Posterior vena cava (tissue), 2 donors: ENCODE data around the gene PCDHA3. TPM values are rescaled to one million over a fixed set of nuclear protein-coding genes. Genes with fewer than 3 reads are reported as not detected.
A peak's percentile ranks its signal among the peaks of the same experiment; 100 is the strongest.
"Not testable (repeated sequence)": the region's sequence is repeated elsewhere in the genome, so short reads cannot be mapped to it uniquely, and the experiment has no call there.

Experiments
- DNase-seq: peaks from one replicate; pipeline ENCODE4 v3.0.0-alpha.2; 2020; ENCODE audit warnings: low spot score
- intact Hi-C, 2 donors: fragments of 100-400 bp; cut with DNase I; formaldehyde crosslinking; loops; one replicate each; pipeline versions ENCODE4 v1.14.1 to v1.14.2; 2022 to 2023
- total RNA-seq, 2 donors: library from RNA; stranded (reverse); fragmentation: NEBNext Ultra II Directional; extraction: Animal tissue kit (Norgen Biotek cat#: 25700); gene quantifications; one replicate each; pipeline ENCODE4 v1.2.1, GENCODE V29; 2021
- donor health status: DM: yes; HTN: yes; CAD: no.
- donor health status: DM: yes; HTN: yes; CAD: no.

Gene PCDHA3
- total RNA-seq, 2 donors from 2014 or later, result 0.19 to 0.23 TPM

DNA sequence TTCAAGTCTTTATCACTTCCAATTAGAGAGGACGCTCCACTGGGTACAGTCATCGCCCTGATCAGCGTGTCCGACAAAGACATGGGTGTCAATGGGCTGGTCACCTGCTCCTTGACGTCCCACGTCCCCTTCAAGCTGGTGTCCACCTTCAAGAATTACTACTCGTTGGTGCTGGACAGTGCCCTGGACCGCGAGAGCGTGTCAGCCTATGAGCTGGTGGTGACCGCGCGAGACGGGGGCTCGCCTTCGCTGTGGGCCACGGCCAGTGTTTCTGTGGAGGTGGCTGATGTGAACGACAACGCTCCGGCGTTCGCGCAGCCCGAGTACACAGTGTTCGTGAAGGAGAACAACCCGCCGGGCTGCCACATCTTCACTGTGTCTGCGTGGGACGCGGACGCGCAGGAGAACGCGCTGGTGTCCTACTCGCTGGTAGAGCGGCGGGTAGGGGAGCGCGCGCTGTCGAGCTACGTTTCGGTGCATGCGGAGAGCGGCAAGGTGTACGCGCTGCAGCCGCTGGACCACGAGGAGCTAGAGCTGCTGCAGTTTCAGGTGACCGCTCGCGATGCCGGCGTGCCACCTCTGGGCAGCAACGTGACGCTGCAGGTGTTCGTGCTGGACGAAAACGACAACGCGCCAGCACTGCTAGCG, 7.5 kb downstream of the PCDHA3 start:
- intact Hi-C loops, DNase-seq: not testable (repeated sequence)

GRCh38 chr5:140808889-140809291, 8.0 kb downstream of the PCDHA3 start:
- intact Hi-C loops, result no loop called here

GRCh38 chr5:140821375-140822280, 20.8 kb downstream of the PCDHA3 start, which contains the start of gene PCDHA5:
Gene PCDHA5, plus strand, starts transcription at chr5:140821613.
- intact Hi-C loops, result no loop called here
- DNase-seq, result peak; percentile 77

More at GRCh38 chr5:140808889-140809291, 8.0 kb downstream of the PCDHA3 start:
- peak; percentile 82 for DNase-seq

GRCh38 chr5:140822281-140822629, 21.4 kb downstream of the PCDHA3 start:
- intact Hi-C loops, result no loop called here
- no peak for DNase-seq

- intact Hi-C loops, DNase-seq: not testable (repeated sequence)
These were observed 22.1 kb downstream of the PCDHA3 start for GRCh38 chr5:140822969-140823368.

DNA sequence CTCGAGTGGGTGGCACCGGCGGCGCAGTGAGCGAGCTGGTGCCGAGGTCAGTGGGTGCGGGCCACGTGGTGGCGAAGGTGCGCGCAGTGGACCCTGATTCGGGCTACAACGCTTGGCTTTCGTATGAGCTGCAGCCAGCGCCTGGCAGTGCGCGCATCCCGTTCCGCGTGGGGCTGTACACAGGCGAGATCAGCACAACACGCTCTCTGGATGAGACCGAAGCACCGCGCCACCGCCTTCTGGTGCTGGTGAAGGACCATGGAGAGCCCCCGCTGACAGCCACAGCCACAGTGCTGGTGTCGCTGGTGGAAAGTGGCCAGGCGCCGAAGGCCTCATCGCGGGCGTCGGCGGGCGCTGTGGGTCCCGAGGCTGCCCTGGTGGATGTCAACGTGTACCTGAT, 22.6 kb downstream of the PCDHA3 start:
- intact Hi-C loops, result no loop called here
- peak; percentile 62 for DNase-seq

DNA sequence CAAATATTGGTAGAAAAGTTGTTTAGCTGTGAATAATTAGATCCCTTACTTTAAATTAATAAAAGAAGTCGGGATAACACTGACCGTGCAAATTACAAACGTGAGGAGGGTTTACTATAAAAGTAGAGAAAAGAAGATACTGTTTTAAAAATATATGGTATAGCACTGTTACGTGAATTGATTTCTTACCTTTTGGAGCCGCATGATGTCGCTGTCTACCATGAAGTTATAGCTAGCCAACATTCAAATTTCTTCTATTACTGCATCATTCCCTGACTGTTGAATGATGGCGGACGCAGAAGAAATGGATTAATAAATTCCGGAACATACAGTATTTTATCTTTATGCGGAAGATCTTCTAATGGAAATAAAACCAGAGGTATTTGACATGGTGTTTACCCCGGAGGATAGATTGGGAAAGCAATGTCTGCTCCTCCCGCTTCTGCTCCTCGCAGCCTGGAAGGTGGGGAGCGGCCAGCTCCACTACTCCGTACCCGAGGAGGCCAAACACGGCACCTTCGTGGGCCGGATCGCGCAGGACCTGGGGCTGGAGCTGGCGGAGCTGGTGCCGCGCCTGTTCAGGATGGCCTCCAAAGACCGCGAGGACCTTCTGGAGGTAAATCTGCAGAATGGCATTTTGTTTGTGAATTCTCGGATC, 27.0 kb downstream of the PCDHA3 start, which contains the start of gene PCDHA6:
Gene PCDHA6, plus strand, starts transcription at position 257 of the 658 bp plus-strand sequence. Its CDS starts 132 bp downstream, at position 389.
- DNase-seq, result no peak
- intact Hi-C loops, result no loop called here

DNA sequence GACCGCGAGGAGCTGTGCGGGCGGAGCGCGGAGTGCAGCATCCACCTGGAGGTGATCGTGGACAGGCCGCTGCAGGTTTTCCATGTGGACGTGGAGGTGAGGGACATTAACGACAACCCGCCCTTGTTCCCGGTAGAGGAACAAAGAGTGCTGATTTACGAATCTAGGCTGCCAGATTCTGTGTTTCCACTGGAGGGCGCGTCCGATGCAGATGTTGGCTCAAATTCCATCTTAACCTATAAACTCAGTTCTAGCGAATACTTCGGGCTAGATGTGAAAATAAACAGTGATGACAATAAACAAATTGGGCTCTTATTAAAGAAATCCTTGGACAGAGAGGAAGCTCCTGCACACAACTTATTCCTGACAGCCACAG, 27.5 kb downstream of the PCDHA3 start:
- DNase-seq, result no peak
- intact Hi-C loops, result no loop called here

- intact Hi-C loops, DNase-seq: not testable (repeated sequence)
These were observed 28.9 kb downstream of the PCDHA3 start for GRCh38 chr5:140829511-140830501.

DNA sequence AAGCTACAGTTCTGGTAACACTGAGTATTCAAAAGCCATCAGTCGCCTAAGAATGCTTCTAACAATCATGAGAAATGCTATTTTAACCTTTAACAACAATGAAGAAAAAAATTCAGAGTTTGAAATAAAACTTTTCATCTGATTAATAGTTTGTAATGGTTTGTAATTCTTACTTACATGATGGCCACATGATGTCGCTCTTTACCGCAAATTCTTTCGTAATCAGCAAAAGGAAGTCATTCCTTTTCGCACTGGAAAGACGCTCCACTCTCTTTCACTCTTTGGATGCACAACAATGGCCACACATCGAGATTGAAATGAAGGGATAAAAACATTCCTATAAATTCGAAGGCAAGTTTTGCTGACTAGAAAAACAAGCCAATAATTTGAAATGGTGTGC, 33.1 kb downstream of the PCDHA3 start, which contains the start of gene PCDHA7:
Gene PCDHA7, plus strand, starts transcription at position 277 of the 400 bp plus-strand sequence. Its CDS starts 115 bp downstream, at position 392.
- DNase-seq, result no peak
- intact Hi-C loops, result no loop called here

DNA sequence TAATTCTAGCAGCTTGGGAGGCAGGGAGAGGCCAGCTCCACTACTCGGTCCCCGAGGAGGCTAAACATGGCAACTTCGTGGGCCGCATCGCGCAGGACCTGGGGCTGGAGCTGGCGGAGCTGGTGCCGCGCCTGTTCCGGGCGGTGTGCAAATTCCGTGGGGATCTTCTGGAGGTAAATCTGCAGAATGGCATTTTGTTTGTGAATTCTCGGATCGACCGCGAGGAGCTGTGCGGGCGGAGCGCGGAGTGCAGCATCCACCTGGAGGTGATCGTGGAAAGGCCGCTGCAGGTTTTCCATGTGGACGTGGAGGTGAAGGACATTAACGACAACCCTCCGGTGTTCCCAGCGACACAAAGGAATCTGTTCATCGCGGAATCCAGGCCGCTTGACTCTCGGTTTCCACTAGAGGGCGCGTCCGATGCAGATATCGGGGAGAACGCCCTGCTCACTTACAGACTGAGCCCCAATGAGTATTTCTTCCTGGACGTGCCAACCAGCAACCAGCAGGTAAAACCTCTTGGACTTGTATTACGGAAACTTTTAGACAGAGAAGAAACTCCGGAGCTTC, 33.7 kb downstream of the PCDHA3 start:
- DNase-seq, intact Hi-C loops: not testable (repeated sequence)

DNA sequence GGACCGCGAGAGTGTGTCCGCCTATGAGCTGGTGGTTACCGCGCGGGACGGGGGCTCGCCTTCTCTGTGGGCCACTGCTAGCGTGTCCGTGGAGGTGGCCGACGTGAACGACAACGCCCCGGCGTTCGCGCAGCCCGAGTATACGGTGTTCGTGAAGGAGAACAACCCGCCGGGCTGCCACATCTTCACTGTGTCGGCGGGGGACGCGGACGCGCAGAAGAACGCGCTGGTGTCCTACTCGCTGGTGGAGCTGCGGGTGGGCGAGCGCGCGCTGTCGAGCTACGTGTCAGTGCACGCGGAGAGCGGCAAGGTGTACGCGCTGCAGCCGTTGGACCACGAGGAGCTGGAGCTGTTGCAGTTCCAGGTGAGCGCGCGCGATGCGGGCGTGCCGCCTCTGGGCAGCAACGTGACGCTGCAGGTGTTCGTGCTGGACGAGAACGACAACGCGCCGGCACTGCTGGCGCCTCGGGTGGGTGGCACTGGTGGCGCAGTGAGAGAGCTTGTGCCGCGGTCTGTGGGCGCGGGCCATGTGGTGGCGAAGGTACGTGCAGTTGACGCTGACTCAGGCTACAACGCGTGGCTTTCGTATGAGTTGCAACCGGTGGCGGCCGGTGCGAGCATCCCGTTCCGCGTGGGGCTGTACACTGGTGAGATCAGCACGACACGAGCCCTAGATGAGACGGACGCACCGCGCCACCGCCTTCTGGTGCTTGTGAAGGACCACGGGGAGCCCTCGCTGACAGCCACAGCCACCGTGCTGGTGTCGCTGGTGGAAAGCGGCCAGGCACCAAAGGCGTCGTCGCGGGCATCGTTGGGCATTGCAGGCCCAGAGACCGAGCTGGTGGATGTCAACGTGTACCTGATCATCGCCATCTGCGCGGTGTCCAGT, 35.0 kb downstream of the PCDHA3 start:
- DNase-seq, result peak; percentile 81
- intact Hi-C loops, result no loop called here

DNA sequence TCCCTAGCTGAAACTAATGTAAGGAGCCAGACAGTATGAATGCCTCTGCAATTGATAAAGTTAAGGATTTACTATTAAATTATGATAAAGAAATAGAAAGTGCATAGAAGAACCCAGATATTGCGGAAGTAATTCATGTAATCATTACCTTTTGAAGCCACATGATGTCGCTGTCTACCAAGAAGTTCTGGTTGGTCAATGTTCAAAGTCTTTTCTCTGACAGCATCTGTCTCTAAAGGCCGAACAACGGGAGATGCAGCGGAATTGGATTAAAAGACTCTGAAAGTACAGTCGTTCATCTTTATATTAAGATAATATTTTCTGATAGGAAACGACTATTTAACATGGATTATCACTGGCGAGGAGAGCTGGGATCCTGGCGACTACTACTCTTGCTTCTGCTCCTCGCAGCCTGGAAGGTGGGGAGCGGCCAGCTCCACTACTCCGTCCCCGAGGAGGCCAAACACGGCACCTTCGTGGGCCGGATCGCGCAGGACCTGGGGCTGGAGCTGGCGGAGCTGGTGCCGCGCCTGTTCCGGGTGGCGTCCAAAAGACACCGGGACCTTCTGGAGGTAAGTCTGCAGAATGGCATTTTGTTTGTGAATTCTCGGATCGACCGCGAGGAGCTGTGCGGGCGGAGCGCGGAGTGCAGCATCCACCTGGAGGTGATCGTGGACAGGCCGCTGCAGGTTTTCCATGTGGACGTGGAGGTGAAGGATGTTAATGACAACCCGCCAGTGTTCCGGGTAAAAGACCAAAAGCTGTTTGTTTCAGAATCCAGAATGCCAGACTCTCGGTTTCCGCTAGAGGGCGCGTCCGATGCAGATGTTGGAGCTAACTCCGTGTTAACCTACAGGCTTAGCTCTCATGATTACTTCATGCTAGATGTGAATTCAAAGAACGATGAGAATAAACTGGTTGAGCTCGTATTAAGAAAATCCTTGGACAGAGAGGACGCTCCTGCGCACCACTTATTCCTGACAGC, 40.4 kb downstream of the PCDHA3 start, which contains the start of gene PCDHA8:
Gene PCDHA8, plus strand, starts transcription at position 210 of the 985 bp plus-strand sequence. Its CDS starts 135 bp downstream, at position 345.
- intact Hi-C loops, result no loop called here

GRCh38 chr5:140842798-140843733, 42.2 kb downstream of the PCDHA3 start:
- intact Hi-C loops, result no loop called here
- no peak for DNase-seq

More for the DNA sequence above, 40.4 kb downstream of the PCDHA3 start, which contains the start of gene PCDHA8:
- no peak for DNase-seq
